H9 (cell line): Measurements from ENCODE around the gene IL5RA. TPM values are rescaled to one million over a fixed set of nuclear protein-coding genes. Genes with fewer than 3 reads are reported as not detected.

Experiments used
- DNase-seq: peaks from one replicate; pipeline ENCODE4 v3.0.0-alpha.2; 2017
- H2AFZ ChIP-seq: one replicate; pipeline ENCODE4 v1.6.1; 2013; ENCODE audit warnings: mild to moderate bottlenecking, low read length, control low read depth, moderate library complexity
- H2AK5ac ChIP-seq: 2 replicates; pipeline ENCODE4 v1.6.1; 2013; ENCODE audit warnings: low read length, control low read depth, mixed read lengths; ENCODE audit not compliant: insufficient read length
- H2BK120ac ChIP-seq: one replicate; pipeline ENCODE4 v1.6.1; 2013; ENCODE audit warnings: low read depth, mild to moderate bottlenecking, low read length, control low read depth, inconsistent platforms; ENCODE audit not compliant: poor library complexity, severe bottlenecking
- H2BK12ac ChIP-seq: 2 replicates; pipeline ENCODE4 v1.6.1; 2013; ENCODE audit warnings: low read length, control low read depth, mixed read lengths, low read depth; ENCODE audit not compliant: insufficient read length
- H2BK15ac ChIP-seq: 2 replicates; pipeline ENCODE4 v1.6.1; 2013; ENCODE audit warnings: low read depth, low read length, control low read depth
- H2BK20ac ChIP-seq: one replicate; pipeline ENCODE4 v1.6.1; 2013; ENCODE audit warnings: low read depth, mild to moderate bottlenecking, low read length, control low read depth, inconsistent platforms; ENCODE audit not compliant: poor library complexity, severe bottlenecking
- H2BK5ac ChIP-seq: 2 replicates; pipeline ENCODE4 v1.6.1; 2013; ENCODE audit warnings: low read length, control low read depth, mixed read lengths; ENCODE audit not compliant: insufficient read length
- H3K14ac ChIP-seq: 2 replicates; pipeline ENCODE4 v1.6.1; 2013; ENCODE audit warnings: low read length, control low read depth; ENCODE audit not compliant: insufficient read depth
- H3K18ac ChIP-seq: 2 replicates; pipeline ENCODE4 v1.6.1; 2013; ENCODE audit warnings: low read depth, mild to moderate bottlenecking, mixed read lengths, low read length, control low read depth; ENCODE audit not compliant: insufficient read length
- H3K23ac ChIP-seq: 2 replicates; pipeline ENCODE4 v1.6.1; 2013; ENCODE audit warnings: low read length, control low read depth, mixed read lengths, low read depth; ENCODE audit not compliant: insufficient read length
- H3K23me2 ChIP-seq: 2 replicates; pipeline ENCODE4 v1.6.1; 2013; ENCODE audit warnings: low read depth, mild to moderate bottlenecking, mixed read lengths, low read length, control low read depth; ENCODE audit not compliant: insufficient read length, poor library complexity, severe bottlenecking
- H3K27ac ChIP-seq: 2 replicates; pipeline ENCODE4 v1.5.1; 2013; ENCODE audit warnings: low read length, control low read depth, mixed read lengths, low read depth; ENCODE audit not compliant: insufficient read length
- H3K27me3 ChIP-seq: 2 replicates; pipeline ENCODE4 v1.6.1; 2013; ENCODE audit warnings: low read length, control low read depth, inconsistent platforms; ENCODE audit not compliant: insufficient read depth
- H3K4ac ChIP-seq: 2 replicates; pipeline ENCODE4 v1.6.1; 2013; ENCODE audit warnings: low read depth, mild to moderate bottlenecking, control low read depth, inconsistent platforms, low read length, moderate library complexity
- H3K4me1 ChIP-seq: 2 replicates; pipeline ENCODE4 v1.6.1; 2013; ENCODE audit warnings: low read length, control low read depth, inconsistent platforms; ENCODE audit not compliant: insufficient read depth
- H3K4me2 ChIP-seq: 2 replicates; pipeline ENCODE4 v1.6.1; 2013; ENCODE audit warnings: low read length, control low read depth, mixed read lengths; ENCODE audit not compliant: insufficient read length, insufficient read depth
- H3K56ac ChIP-seq: 2 replicates; pipeline ENCODE4 v1.6.1; 2013; ENCODE audit warnings: low read depth, mild to moderate bottlenecking, mixed read lengths, low read length, control low read depth; ENCODE audit not compliant: insufficient read length
- H3K79me1 ChIP-seq: 2 replicates; pipeline ENCODE4 v1.6.1; 2013; ENCODE audit warnings: low read depth, mild to moderate bottlenecking, moderate library complexity, low read length, control low read depth, inconsistent platforms; ENCODE audit not compliant: insufficient read depth, poor library complexity, severe bottlenecking
- H3K79me2 ChIP-seq: 2 replicates; pipeline ENCODE4 v1.6.1; 2013; ENCODE audit warnings: low read length, control low read depth, inconsistent platforms; ENCODE audit not compliant: insufficient read depth
- H3K9ac ChIP-seq: 2 replicates; pipeline ENCODE4 v1.6.1; 2013; ENCODE audit warnings: low read length, control low read depth, mixed read lengths; ENCODE audit not compliant: insufficient read length; ENCODE audit errors: extremely low read depth
- H3K9me3 ChIP-seq: one replicate; pipeline ENCODE4 v1.6.1; 2013; ENCODE audit warnings: low read depth, low read length, inconsistent platforms; ENCODE audit not compliant: control insufficient read depth
- H3T11ph ChIP-seq: one replicate; pipeline ENCODE4 v1.6.1; 2013; ENCODE audit warnings: mild to moderate bottlenecking, low read length, control low read depth, inconsistent platforms
- H4K20me1 ChIP-seq: one replicate; pipeline ENCODE4 v1.6.1; 2013; ENCODE audit not compliant: control insufficient read depth, insufficient read length, insufficient read depth
- H4K5ac ChIP-seq: 2 replicates; pipeline ENCODE4 v1.6.1; 2013; ENCODE audit warnings: low read depth, mild to moderate bottlenecking, mixed read lengths, low read length, control low read depth; ENCODE audit not compliant: insufficient read length
- H4K8ac ChIP-seq: replicated peaks from 2 replicates; pipeline ENCODE4 v1.6.1; 2013; ENCODE audit warnings: low read length, control low read depth, mixed read lengths, low read depth; ENCODE audit not compliant: insufficient read length
- H4K91ac ChIP-seq: 2 replicates; pipeline ENCODE4 v1.6.1; 2013; ENCODE audit warnings: low read depth, mild to moderate bottlenecking, moderate library complexity, mixed read lengths, low read length, control low read depth; ENCODE audit not compliant: insufficient read length
- H3K27ac Mint-ChIP-seq, 3 experiments: 2 replicates in 2 of 3; 3 replicates in 1 of 3; pipeline ENCODE4 v1.8.0; 2020 to 2021; ENCODE audit warnings: mixed read lengths in 3 of 3, mild to moderate bottlenecking in 1 of 3, moderate library complexity in 1 of 3
- H3K27me3 Mint-ChIP-seq: 2 replicates; pipeline ENCODE4 v1.8.0; 2021; ENCODE audit warnings: low read depth, mild to moderate bottlenecking, moderate library complexity, mixed read lengths
- H3K36me3 Mint-ChIP-seq, 3 experiments: 2 replicates in 2 of 3; 3 replicates in 1 of 3; pipeline ENCODE4 v1.8.0; 2020 to 2021; ENCODE audit warnings: low read depth in 3 of 3, mixed read lengths in 3 of 3; ENCODE audit not compliant: insufficient read depth in 1 of 3
- H3K4me1 Mint-ChIP-seq, 2 experiments: 2 replicates each; pipeline ENCODE4 v1.8.0; 2020; ENCODE audit warnings: mixed read lengths in 2 of 2
- H3K4me3 Mint-ChIP-seq, 2 experiments: 2 replicates in 1 of 2; 3 replicates in 1 of 2; pipeline ENCODE4 v1.8.0; 2020 to 2021; ENCODE audit warnings: mild to moderate bottlenecking in 2 of 2, mixed read lengths in 2 of 2, moderate library complexity in 1 of 2
- H3K9me3 Mint-ChIP-seq, 2 experiments: 2 replicates in 1 of 2; 3 replicates in 1 of 2; pipeline ENCODE4 v1.8.0; 2020; ENCODE audit warnings: mild to moderate bottlenecking in 2 of 2, mixed read lengths in 2 of 2, moderate library complexity in 1 of 2
- CTCF ChIP-seq: fragments of 200-600 bp; sonication (generic); conservative IDR thresholded peaks from 3 replicates; pipeline ENCODE4 v1.8.0; 2021; ENCODE audit warnings: antibody characterized with exemption, mild to moderate bottlenecking
- WGBS: extraction: QIAGEN DNeasy Blood & Tissue Kit; methylation state at CpG from one replicate; pipeline ENCODE4 v1.1.7; 2013; ENCODE audit warnings: missing lambda C conversion rate, low lambda C conversion rate, mixed read lengths; ENCODE audit not compliant: insufficient read length; ENCODE audit errors: extremely low coverage; 5-methylcytosine and 5-hydroxymethylcytosine counted together
- total RNA-seq: library from RNA; stranded (reverse); gene quantifications from 2 replicates; pipeline ENCODE4 v1.2.1, GENCODE V29; 2021

Gene IL5RA
- total RNA-seq, 1 experiment from 2014 or later: not detected

- Mint-ChIP-seq H3K4me3 (no peak overlapping the region), H3K4me1 (peaks cover 12 to 13% of the 10 kb centered on the region in 2 experiments), H3K27me3 (no peaks in the 10 kb centered on the region), H3K27ac (no peak overlapping the region; a peak in 1 of 7 replicates), H3K9me3 (no peaks in the 10 kb centered on the region), H3K36me3 (no peaks in the 10 kb centered on the region; a peak in 1 of 7 replicates)
- H3K9ac ChIP-seq: no peak overlapping the region
- TF ChIP-seq CTCF: no peak
- no peaks in the 10 kb centered on the region for H3K79me1 ChIP-seq
- no peak overlapping the region for H2BK12ac ChIP-seq
- no peak overlapping the region for H3K14ac ChIP-seq
- H3K27me3 ChIP-seq: no peaks in the 10 kb centered on the region
- no peak overlapping the region for H3K4me2 ChIP-seq
- H2BK20ac ChIP-seq: no peak overlapping the region
- no peak overlapping the region for H3T11ph ChIP-seq
- no peak overlapping the region for H4K91ac ChIP-seq
- H3K23ac ChIP-seq: no peak overlapping the region
- H2BK5ac ChIP-seq: no peak overlapping the region
- no peaks in the 10 kb centered on the region for H3K9me3 ChIP-seq
- DNase-seq: no peak
- no peak overlapping the region for H2AFZ ChIP-seq
- H2AK5ac ChIP-seq: no peak overlapping the region
- no CpG with 5 or more reads among the region's 4 CpGs for WGBS
- no peak overlapping the region for H2BK120ac ChIP-seq
- H3K56ac ChIP-seq: no peak overlapping the region
- H4K8ac ChIP-seq: no peak overlapping the region
- no peak overlapping the region for H3K27ac ChIP-seq
- H3K4me1 ChIP-seq: no peaks in the 10 kb centered on the region
- H3K4ac ChIP-seq: no peak overlapping the region
- no peaks in the 10 kb centered on the region for H3K79me2 ChIP-seq
- no peak overlapping the region for H4K5ac ChIP-seq
- H3K18ac ChIP-seq: no peak overlapping the region
- H2BK15ac ChIP-seq: no peak overlapping the region
- H3K23me2 ChIP-seq: no peaks in the 10 kb centered on the region
- H4K20me1 ChIP-seq: no peaks in the 10 kb centered on the region
Measured at GRCh38 chr3:3053974-3054373, 56.2 kb downstream of the IL5RA start.
